Measurements from ENCODE around the gene SCNM1.
"Not testable (repeated sequence)": the region's sequence is repeated elsewhere in the genome, so short reads cannot be mapped to it uniquely, and the experiment has no call there.

Gene SCNM1

GRCh38 chr1:151196292-151196800 lies 30.4 kb downstream of the SCNM1 start:
- peak; percentile 90 for DNase-seq

DNA sequence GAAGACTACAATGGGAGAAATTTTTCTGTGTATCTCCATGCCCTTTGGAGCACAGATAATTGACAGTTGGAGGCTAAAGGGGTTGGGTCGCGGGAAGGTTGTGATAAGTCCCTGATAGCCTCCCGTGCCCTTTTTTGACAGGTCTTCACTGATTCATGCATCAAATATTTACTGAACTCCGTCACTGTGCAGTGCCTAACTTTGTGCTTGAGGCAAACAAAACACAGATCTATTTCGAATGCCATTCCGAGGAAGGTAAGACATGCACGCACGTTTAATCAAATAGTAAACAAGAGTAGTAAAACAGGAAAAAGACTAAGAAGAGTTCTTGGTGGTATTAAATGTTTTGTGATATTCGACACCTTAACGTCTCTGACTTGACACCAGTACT lies 31.9 kb downstream of the SCNM1 start:
- DNase-seq = no peak

- peak; percentile 98 for DNase-seq
Observed at GRCh38 chr1:151198254-151199127, 32.5 kb downstream of the SCNM1 start, which contains the start of gene PIP5K1A. TSS of gene PIP5K1A (plus strand) at chr1:151198552. CDS start at chr1:151198997, 445 bp downstream.

- DNase-seq = peak; percentile 96
Observed at GRCh38 chr1:151199873-151200581, 34.1 kb downstream of the SCNM1 start.

DNA sequence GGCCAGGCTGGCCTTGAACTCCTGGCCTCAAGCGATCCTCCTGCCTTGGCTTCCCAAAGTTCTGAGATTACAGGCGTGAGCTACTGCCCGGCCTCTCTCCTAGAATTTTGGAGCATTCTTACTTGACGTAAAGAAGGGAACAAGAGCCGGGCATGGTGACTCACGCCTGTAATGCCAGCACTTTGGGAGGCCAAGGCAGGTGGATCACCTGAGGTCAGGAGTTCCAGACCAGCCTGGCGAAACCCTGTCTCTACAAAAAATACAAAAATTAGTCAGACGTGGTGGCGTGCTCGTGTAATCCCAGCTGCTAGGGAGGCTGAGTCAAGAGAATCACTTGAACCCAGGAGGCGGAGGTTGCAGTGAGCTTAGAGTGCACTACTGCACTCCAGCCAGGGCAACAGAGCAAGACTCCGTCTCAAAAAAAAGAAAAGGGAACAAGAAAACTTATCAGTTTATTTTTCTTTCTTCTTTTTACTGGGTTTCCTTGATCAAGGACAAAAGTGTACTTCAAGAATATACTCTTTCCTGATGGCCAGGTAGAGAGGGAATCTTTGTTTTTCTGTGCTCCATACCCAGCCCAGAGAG lies 39.5 kb downstream of the SCNM1 start:
- DNase-seq = not testable (repeated sequence)

DNA sequence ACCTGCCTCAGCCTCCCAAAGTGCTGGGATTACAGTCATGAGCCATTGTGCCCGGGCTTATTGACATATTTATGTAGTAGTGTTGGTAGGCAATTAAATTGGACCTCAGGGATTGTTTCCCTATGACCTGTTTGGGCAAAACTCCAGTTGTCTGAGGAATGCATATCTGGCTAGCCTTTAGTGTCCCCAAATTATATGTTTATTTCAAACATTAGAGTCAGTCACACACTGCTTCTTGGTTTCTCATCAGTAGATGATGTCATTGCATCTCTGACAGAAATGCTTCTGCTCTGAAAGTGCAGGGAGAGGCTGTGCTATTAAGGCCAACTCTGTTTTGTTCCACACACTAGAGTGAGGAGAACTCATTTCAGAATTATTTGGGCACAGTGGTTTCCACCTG lies 44.9 kb downstream of the SCNM1 start:
- DNase-seq = peak; percentile 80

GRCh38 chr1:151211972-151212705 lies 46.2 kb downstream of the SCNM1 start:
- no peak for DNase-seq

DNA sequence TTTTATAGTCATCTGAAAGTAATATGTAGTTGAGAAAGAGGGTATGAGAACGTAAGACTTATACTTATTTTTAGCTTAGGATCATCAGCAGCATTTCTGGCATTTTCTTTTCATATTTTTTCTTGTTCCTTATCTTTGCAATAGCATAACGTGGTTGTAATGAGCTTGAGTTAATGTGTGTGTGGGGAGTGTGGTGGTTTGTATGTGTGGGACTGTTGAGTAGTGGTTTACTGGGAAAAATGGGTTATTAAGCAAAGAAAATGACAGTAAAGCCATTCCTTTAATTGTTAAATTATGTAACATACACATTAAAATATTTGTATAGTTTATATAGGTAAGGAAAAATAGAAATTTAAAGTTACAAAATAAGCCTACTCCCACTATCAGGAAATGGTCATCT lies 47.6 kb downstream of the SCNM1 start:
- no peak for DNase-seq
